ENCODE measurements around the gene LRRC47. TPM values are rescaled to one million over a fixed set of nuclear protein-coding genes. Genes with fewer than 3 reads are reported as not detected.

Gene LRRC47
- total and polyA plus RNA-seq, 7 donors: 44.3 to 126 (median 93.9) TPM

GRCh38 chr1:3780901-3781300 lies 15.4 kb downstream of the LRRC47 start:
- H3K4me3 ChIP-seq: no peak overlapping the region
- peak in 1 of 2 donors; percentile 41 for DNase-seq
- H3K36me3 ChIP-seq (ENCODE audit: insufficient read depth in 1 of 2, low read depth in 1 of 2): peaks cover 2 to 73% of the 10 kb centered on the region in 2 donors
- H3K4me1 ChIP-seq: peaks cover 5% of the 10 kb centered on the region
- ATAC-seq: no peak
- no peak overlapping the region for H3K27ac ChIP-seq
- intact Hi-C loops (cut with DNase I): no loop called here
- WGBS, 3 donors: 78 to 89% (median 84%) methylated on average over 21 of the region's 21 CpGs
- no peak for TF ChIP-seq CTCF (IDR thresholded peaks at IDR 0.05)
- no peaks in the 10 kb centered on the region for H3K27me3 ChIP-seq (ENCODE audit: insufficient read depth in 3 of 3, low read length in 2 of 3)
- H3K9me3 ChIP-seq: no peaks in the 10 kb centered on the region

GRCh38 chr1:3779912-3780416 lies 16.3 kb downstream of the LRRC47 start:
- no peak for TF ChIP-seq CTCF (IDR thresholded peaks at IDR 0.05)
- H3K36me3 ChIP-seq (ENCODE audit: insufficient read depth in 1 of 2, low read depth in 1 of 2): peaks cover 2 to 64% of the 10 kb centered on the region in 2 donors
- no peak overlapping the region for H3K4me3 ChIP-seq
- H3K27me3 ChIP-seq (ENCODE audit: insufficient read depth in 3 of 3, low read length in 2 of 3): no peaks in the 10 kb centered on the region
- no peak overlapping the region for H3K27ac ChIP-seq
- 88 to 91% (median 89%) methylated on average over 20 of the region's 20 CpGs for WGBS, 3 donors
- ATAC-seq (no peak), DNase-seq (no peak)
- intact Hi-C loops (cut with DNase I): no loop called here
- no peaks in the 10 kb centered on the region for H3K9me3 ChIP-seq
- peaks cover 12% of the 10 kb centered on the region for H3K4me1 ChIP-seq

GRCh38 chr1:3779265-3779911 lies 16.9 kb downstream of the LRRC47 start:
- 73 to 82% (median 75%) methylated on average over 23 of the region's 23 CpGs for whole genome bisulfite sequencing, 3 donors
- H3K27me3 ChIP-seq (ENCODE audit: insufficient read depth in 3 of 3, low read length in 2 of 3): no peaks in the 10 kb centered on the region

GRCh38 chr1:3778590-3779264 lies 17.6 kb downstream of the LRRC47 start:
- Histone ChIP-seq H3K27ac (no peak overlapping the region), H3K9me3 (no peaks in the 10 kb centered on the region), H3K36me3 (ENCODE audit: insufficient read depth in 1 of 2, low read depth in 1 of 2) (peaks cover 0 to 52% of the 10 kb centered on the region in 2 donors), H3K27me3 (ENCODE audit: insufficient read depth in 3 of 3, low read length in 2 of 3) (no peaks in the 10 kb centered on the region), H3K4me3 (no peak overlapping the region), H3K4me1 (peaks cover 12% of the 10 kb centered on the region)
- DNase-seq: peak in 1 of 2 donors; percentile 59
- peak in 3 of 4 donors; percentile 8 to 33 (median 21) for ATAC-seq
- 28 to 50% (median 31%) methylated on average over 12 to 14 of the region's 14 CpGs for WGBS, 3 donors
- no peak for TF ChIP-seq CTCF (IDR thresholded peaks at IDR 0.05)
- intact Hi-C loops (cut with DNase I): no loop called here

More at GRCh38 chr1:3779265-3779911, 16.9 kb downstream of the LRRC47 start:
- intact Hi-C loops (cut with DNase I): no loop called here
- Histone ChIP-seq H3K4me3 (no peak overlapping the region), H3K36me3 (ENCODE audit: insufficient read depth in 1 of 2, low read depth in 1 of 2) (peaks cover 0 to 58% of the 10 kb centered on the region in 2 donors), H3K27ac (no peak overlapping the region), H3K4me1 (peaks cover 12% of the 10 kb centered on the region), H3K9me3 (no peaks in the 10 kb centered on the region)
- ATAC-seq (no peak), DNase-seq (peak in 1 of 2 donors; percentile 38)
- TF ChIP-seq CTCF (IDR thresholded peaks at IDR 0.05): no peak

All from psoas muscle (tissue), 8 donors.